HEK293 (cell line): Measurements from ENCODE around the gene METTL26.

Experiments used
- BCL11B ChIP-seq: fragments of 450-650 bp; formaldehyde crosslinking; IDR thresholded peaks from 2 replicates; pipeline ENCODE4 v1.5.1; 2016; ENCODE audit warnings: low read depth, missing biosample characterization, missing genetic modification characterization
- GLIS1 ChIP-seq: fragments of 450-650 bp; formaldehyde crosslinking; IDR thresholded peaks from 2 replicates; pipeline ENCODE4 v1.5.1; 2016; ENCODE audit warnings: missing biosample characterization, missing genetic modification characterization
- KLF9 ChIP-seq: fragments of 450-650 bp; formaldehyde crosslinking; IDR thresholded peaks from 2 replicates; pipeline ENCODE4 v1.5.1; 2016; ENCODE audit warnings: missing biosample characterization, missing genetic modification characterization, low read depth
- ZNF626 ChIP-seq: fragments of 450-650 bp; sonication (Bioruptor Pico); formaldehyde crosslinking; IDR thresholded peaks from 2 replicates; pipeline ENCODE4 v1.5.1; 2018; ENCODE audit warnings: missing biosample characterization, missing genetic modification characterization, inconsistent platforms

The METTL26 gene

GRCh38 chr16:585351-585750, 50.8 kb downstream of the METTL26 start (continued):
- TF ChIP-seq BCL11B (peak; percentile 77), ZNF626 (tag by site-specific recombination) (no peak), GLIS1 (0 out of 2 replicates have a peak, but pooled peaks have one; percentile 27), KLF9 (tag by site-specific recombination) (0 out of 2 replicates have a peak, but pooled peaks have one; percentile 41)
